Neural cell (in vitro differentiated cells): ENCODE data around the gene SRD5A1.

ENCODE experiments used
- CTCF ChIP-seq: fragments of 450-650 bp; IDR thresholded peaks from 2 replicates; pipeline ENCODE4 v1.5.1; 2014; ENCODE audit warnings: antibody characterized with exemption, mild to moderate bottlenecking, moderate library complexity; ENCODE audit not compliant: poor library complexity, severe bottlenecking
- EP300 ChIP-seq: fragments of 450-650 bp; conservative IDR thresholded peaks from 2 replicates; pipeline ENCODE4 v1.6.1; 2014; ENCODE audit warnings: antibody characterized with exemption, mild to moderate bottlenecking, moderate library complexity; ENCODE audit not compliant: poor library complexity, severe bottlenecking
- POLR2AphosphoS5 ChIP-seq: IDR thresholded peaks from 2 replicates; pipeline ENCODE4 v1.6.1; 2012
- RAD21 ChIP-seq: fragments of 450-650 bp; conservative IDR thresholded peaks from 2 replicates; pipeline ENCODE4 v1.6.1; 2014; ENCODE audit warnings: antibody characterized with exemption, mild to moderate bottlenecking, moderate library complexity
- REST ChIP-seq: IDR thresholded peaks from 2 replicates; pipeline ENCODE4 v1.6.1; 2012; ENCODE audit warnings: borderline replicate concordance
- SMC3 ChIP-seq: fragments of 450-650 bp; conservative IDR thresholded peaks from 2 replicates; pipeline ENCODE4 v1.6.1; 2014; ENCODE audit warnings: antibody characterized with exemption, mild to moderate bottlenecking, moderate library complexity; ENCODE audit not compliant: poor library complexity
- TAF1 ChIP-seq: IDR thresholded peaks from 2 replicates; pipeline ENCODE4 v1.6.1; 2012; ENCODE audit warnings: low read depth

- TF ChIP-seq CTCF (no peak), RAD21 (no peak), EP300 (no peak), SMC3 (no peak), TAF1 (no peak), POLR2AphosphoS5 (no peak), REST (no peak)
These were observed 28.9 kb upstream of the SRD5A1 start for GRCh38 chr5:6604341-6604740.
